Activated naive CD8-positive, alpha-beta T cell treated with anti-CD3 and anti-CD28 coated beads, Interleukin-2, amount 50 U/mL, for 24 hours (primary cell): ENCODE measurements around the gene OAS2.

Experiments used
- ATAC-seq: fragments of 150-1000 bp; cut with Tn5 transposase; one replicate; pipeline ENCODE4 v1.10.0; 2021
- DNase-seq: peaks from one replicate; pipeline ENCODE4 v3.0.0; 2021
- H3K27ac Mint-ChIP-seq: one replicate; pipeline ENCODE4 v1.8.0; 2021; ENCODE audit warnings: mild to moderate bottlenecking, mixed read lengths
- H3K27me3 Mint-ChIP-seq: one replicate; pipeline ENCODE4 v1.8.0; 2021; ENCODE audit warnings: mixed read lengths
- H3K36me3 Mint-ChIP-seq: one replicate; pipeline ENCODE4 v1.8.0; 2021; ENCODE audit warnings: low read depth, mixed read lengths
- H3K4me1 Mint-ChIP-seq: one replicate; pipeline ENCODE4 v1.8.0; 2021; ENCODE audit warnings: mixed read lengths
- H3K4me3 Mint-ChIP-seq: one replicate; pipeline ENCODE4 v1.8.0; 2021; ENCODE audit warnings: mild to moderate bottlenecking, moderate library complexity, mixed read lengths
- H3K9me3 Mint-ChIP-seq: one replicate; pipeline ENCODE4 v1.8.0; 2021; ENCODE audit warnings: mixed read lengths

OAS2 gene, protein sequence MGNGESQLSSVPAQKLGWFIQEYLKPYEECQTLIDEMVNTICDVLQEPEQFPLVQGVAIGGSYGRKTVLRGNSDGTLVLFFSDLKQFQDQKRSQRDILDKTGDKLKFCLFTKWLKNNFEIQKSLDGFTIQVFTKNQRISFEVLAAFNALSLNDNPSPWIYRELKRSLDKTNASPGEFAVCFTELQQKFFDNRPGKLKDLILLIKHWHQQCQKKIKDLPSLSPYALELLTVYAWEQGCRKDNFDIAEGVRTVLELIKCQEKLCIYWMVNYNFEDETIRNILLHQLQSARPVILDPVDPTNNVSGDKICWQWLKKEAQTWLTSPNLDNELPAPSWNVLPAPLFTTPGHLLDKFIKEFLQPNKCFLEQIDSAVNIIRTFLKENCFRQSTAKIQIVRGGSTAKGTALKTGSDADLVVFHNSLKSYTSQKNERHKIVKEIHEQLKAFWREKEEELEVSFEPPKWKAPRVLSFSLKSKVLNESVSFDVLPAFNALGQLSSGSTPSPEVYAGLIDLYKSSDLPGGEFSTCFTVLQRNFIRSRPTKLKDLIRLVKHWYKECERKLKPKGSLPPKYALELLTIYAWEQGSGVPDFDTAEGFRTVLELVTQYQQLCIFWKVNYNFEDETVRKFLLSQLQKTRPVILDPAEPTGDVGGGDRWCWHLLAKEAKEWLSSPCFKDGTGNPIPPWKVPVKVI

GRCh38 chr12:112978163-112979040 lies at the start of gene OAS2:
OAS2 (plus strand) TSS chr12:112978519; CDS start chr12:112978609, 90 bp downstream.
- Mint-ChIP-seq H3K9me3 (peaks cover 11% of the 10 kb centered on the region), H3K36me3 (peaks cover 29% of the 10 kb centered on the region), H3K4me1 (peaks cover 39% of the 10 kb centered on the region), H3K4me3 (peak within 1 kb of the TSS; percentile 83), H3K27me3 (no peaks in the 10 kb centered on the region), H3K27ac (peak within 1 kb of the TSS; percentile 94)
- DNase-seq (peak; percentile 77), ATAC-seq (peak; percentile 96)

- no peak overlapping the region for H3K4me3 Mint-ChIP-seq
- no peaks in the 10 kb centered on the region for H3K9me3 Mint-ChIP-seq
- H3K27me3 Mint-ChIP-seq: no peaks in the 10 kb centered on the region
- DNase-seq (no peak), ATAC-seq (no peak)
- peaks cover 3% of the 10 kb centered on the region for H3K4me1 Mint-ChIP-seq
- no peak overlapping the region for H3K27ac Mint-ChIP-seq
- H3K36me3 Mint-ChIP-seq: no peaks in the 10 kb centered on the region
Observed at GRCh38 chr12:112928978-112929377, 49.3 kb upstream of the OAS2 start.

- H3K27me3 Mint-ChIP-seq: no peaks in the 10 kb centered on the region
- no peaks in the 10 kb centered on the region for H3K36me3 Mint-ChIP-seq
- ATAC-seq (no peak), DNase-seq (no peak)
- no peaks in the 10 kb centered on the region for H3K9me3 Mint-ChIP-seq
- H3K4me3 Mint-ChIP-seq: no peak overlapping the region
- peaks cover 6% of the 10 kb centered on the region for H3K4me1 Mint-ChIP-seq
- no peak overlapping the region for H3K27ac Mint-ChIP-seq
Observed at GRCh38 chr12:112929715-112930114, 48.6 kb upstream of the OAS2 start.

GRCh38 chr12:112930350-112930749 lies 48.0 kb upstream of the OAS2 start:
- H3K27ac Mint-ChIP-seq: no peak overlapping the region

DNA sequence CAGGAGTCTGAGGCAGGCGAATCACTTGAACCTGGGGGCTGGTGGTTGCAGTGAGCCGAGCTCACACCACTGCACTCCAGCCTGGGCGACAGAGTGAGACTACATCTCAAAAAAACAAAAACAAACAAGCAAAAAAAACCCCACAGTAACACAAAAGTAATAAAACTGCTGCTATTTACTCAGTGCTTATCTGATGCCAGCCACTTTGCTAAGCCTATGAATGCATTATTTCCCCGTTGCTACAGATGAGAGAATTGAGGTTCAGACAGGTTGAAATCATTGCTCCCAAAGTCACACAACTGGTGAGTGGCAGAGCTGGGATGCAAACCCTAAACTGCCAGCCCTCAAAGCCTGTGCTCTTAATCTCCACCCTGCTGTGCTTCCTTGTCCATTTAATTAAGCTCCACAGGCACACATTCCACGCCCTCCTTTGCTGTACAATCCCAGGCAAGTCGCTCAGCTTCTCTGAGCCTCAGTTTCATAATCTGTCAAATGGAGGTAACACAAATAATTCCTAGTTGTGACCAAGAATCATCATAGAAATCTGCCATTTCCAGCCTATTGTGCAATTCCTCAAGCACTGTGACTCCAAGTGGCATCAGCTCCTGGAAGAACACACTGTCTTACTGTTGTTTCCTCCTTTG lies 45.7 kb upstream of the OAS2 start:
- Mint-ChIP-seq H3K36me3 (no peaks in the 10 kb centered on the region), H3K27me3 (no peaks in the 10 kb centered on the region), H3K9me3 (no peaks in the 10 kb centered on the region), H3K27ac (no peak overlapping the region), H3K4me1 (peaks cover 9% of the 10 kb centered on the region), H3K4me3 (no peak overlapping the region)
- ATAC-seq: no peak
- DNase-seq: no peak

More at GRCh38 chr12:112930350-112930749, 48.0 kb upstream of the OAS2 start:
- H3K9me3 Mint-ChIP-seq: no peaks in the 10 kb centered on the region
- no peaks in the 10 kb centered on the region for H3K36me3 Mint-ChIP-seq
- H3K4me1 Mint-ChIP-seq: peaks cover 8% of the 10 kb centered on the region
- ATAC-seq (no peak), DNase-seq (no peak)
- H3K27me3 Mint-ChIP-seq: no peaks in the 10 kb centered on the region
- no peak overlapping the region for H3K4me3 Mint-ChIP-seq

GRCh38 chr12:112933129-112933505 lies 45.2 kb upstream of the OAS2 start:
- H3K27ac Mint-ChIP-seq: no peak overlapping the region
- H3K9me3 Mint-ChIP-seq: no peaks in the 10 kb centered on the region
- ATAC-seq: no peak
- H3K4me3 Mint-ChIP-seq: no peak overlapping the region
- H3K36me3 Mint-ChIP-seq: no peaks in the 10 kb centered on the region
- no peaks in the 10 kb centered on the region for H3K27me3 Mint-ChIP-seq
- no peak for DNase-seq
- H3K4me1 Mint-ChIP-seq: peaks cover 14% of the 10 kb centered on the region

DNA sequence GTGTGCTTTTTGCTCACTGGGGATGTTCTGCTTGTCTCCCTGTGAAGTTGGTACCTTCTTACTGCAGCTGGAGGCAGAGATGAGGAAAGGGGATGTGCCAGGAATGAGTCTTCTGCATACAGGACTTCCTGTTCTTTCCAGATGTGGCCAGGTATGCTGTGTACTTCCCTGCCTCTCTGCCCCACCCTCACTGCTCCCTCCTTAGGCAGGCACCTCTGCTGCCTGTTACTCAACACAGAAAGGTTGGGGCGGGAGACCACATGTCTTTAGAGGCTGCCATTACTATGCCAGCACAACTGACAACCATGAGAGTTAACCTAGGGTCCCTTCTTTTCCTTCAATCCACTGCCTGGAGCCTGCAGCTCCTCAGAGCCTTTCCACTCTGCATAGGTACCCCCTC lies 42.1 kb upstream of the OAS2 start:
- no peak for ATAC-seq
- no peaks in the 10 kb centered on the region for H3K36me3 Mint-ChIP-seq
- H3K9me3 Mint-ChIP-seq: no peaks in the 10 kb centered on the region
- peaks cover 33% of the 10 kb centered on the region for H3K4me1 Mint-ChIP-seq
- no peak for DNase-seq
- no peak overlapping the region for H3K4me3 Mint-ChIP-seq
- no peaks in the 10 kb centered on the region for H3K27me3 Mint-ChIP-seq
- no peak overlapping the region for H3K27ac Mint-ChIP-seq

DNA sequence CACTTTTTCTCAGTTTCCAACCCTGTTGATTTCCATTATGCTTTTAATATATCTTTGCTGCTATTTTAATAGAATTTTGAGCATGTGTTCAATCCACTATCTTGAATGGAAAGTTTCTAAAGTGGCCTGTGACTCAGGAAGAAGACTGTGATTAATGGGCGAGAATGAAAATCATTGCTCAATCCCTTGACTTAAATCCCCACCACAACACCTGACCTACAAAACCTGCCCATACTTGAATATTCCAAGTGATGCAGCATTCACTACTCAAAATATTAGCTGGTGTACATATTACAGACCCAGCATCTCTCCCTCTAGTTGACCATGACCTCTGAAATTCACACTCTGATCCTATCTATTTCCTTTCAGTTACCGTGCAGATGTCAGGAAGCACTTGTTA lies 41.4 kb upstream of the OAS2 start:
- ATAC-seq (no peak), DNase-seq (no peak)
- Mint-ChIP-seq H3K4me1 (peaks cover 33% of the 10 kb centered on the region), H3K36me3 (no peaks in the 10 kb centered on the region), H3K27me3 (no peaks in the 10 kb centered on the region), H3K27ac (peak overlapping the region; percentile 18), H3K4me3 (no peak overlapping the region), H3K9me3 (no peaks in the 10 kb centered on the region)

DNA sequence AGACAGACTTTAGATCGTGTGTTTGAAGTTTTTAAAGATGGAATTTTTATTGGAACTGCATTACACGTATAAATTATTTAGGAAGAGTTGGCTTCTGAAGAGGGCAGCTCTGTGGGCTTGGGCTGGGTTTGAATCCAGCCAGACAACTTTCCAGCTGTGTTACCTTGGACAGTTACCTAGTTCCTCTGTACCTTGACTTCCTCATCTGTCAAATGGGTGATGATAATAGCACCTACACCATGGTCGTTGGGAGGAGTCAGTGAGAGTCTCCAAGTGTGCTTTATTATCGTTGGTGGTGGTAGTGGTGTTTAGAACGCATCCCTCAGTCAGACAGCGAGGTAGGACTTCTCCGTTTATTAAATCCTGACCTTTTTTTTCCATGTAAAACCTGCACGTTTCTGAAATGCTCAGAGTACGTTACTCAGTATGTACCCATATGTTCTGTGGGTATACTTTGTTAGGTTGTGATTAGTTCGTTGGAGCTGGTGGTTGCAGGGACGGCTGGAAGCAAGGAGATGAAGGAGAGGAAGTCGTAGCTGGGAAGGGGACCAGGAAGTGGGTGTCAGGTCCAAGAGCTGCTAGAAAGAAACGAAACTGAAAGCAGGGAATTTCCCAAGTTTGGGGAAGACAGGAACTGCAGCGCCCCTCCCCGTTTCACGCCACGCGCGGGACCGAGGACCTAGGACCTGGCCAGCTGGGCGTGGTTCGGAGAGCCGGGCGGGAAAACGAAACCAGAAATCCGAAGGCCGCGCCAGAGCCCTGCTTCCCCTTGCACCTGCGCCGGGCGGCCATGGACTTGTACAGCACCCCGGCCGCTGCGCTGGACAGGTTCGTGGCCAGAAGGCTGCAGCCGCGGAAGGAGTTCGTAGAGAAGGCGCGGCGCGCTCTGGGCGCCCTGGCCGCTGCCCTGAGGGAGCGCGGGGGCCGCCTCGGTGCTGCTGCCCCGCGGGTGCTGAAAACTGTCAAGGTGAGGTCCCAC lies 40.3 kb upstream of the OAS2 start, which contains the start of gene OAS3:
Gene OAS3, plus strand, starts transcription at position 734 of the 979 bp plus-strand sequence. Its CDS starts 57 bp downstream, at position 791.
- H3K9me3 Mint-ChIP-seq: no peaks in the 10 kb centered on the region
- no peaks in the 10 kb centered on the region for H3K27me3 Mint-ChIP-seq
- DNase-seq (peak; percentile 66), ATAC-seq (peak; percentile 56)
- peak within 1 kb of the TSS; percentile 89 for H3K27ac Mint-ChIP-seq
- H3K4me3 Mint-ChIP-seq: peak within 1 kb of the TSS; percentile 93
- peaks cover 33% of the 10 kb centered on the region for H3K4me1 Mint-ChIP-seq
- H3K36me3 Mint-ChIP-seq: no peaks in the 10 kb centered on the region

DNA sequence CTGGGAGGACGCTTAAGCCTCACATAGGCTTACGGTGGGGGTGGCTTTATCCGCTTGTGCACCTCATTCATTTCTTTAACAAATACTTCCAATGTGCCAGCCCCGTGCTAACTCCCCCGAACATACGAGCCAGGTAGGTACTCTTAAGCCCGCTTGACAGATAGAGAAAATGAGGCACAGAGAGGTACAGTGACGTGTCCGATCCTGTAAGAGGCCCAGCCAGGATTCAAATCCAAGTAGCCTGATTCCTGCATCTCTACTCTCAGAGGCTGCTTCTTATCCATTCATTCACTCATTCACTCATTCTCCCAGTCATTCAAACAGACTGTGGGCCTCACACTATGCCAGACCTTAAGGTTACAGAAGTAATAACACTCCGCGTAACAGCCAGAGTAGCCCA lies 39.6 kb upstream of the OAS2 start:
- Mint-ChIP-seq H3K4me3 (peak overlapping the region; percentile 93), H3K27ac (peak overlapping the region; percentile 89), H3K27me3 (no peaks in the 10 kb centered on the region), H3K36me3 (no peaks in the 10 kb centered on the region), H3K4me1 (peaks cover 33% of the 10 kb centered on the region), H3K9me3 (no peaks in the 10 kb centered on the region)
- DNase-seq (no peak), ATAC-seq (no peak)

- Mint-ChIP-seq H3K36me3 (peaks cover 6% of the 10 kb centered on the region), H3K27me3 (no peaks in the 10 kb centered on the region), H3K9me3 (no peaks in the 10 kb centered on the region), H3K4me3 (peak overlapping the region; percentile 93), H3K4me1 (peaks cover 28% of the 10 kb centered on the region), H3K27ac (peak overlapping the region; percentile 33)
- ATAC-seq: peak; percentile 30
- DNase-seq: peak; percentile 13
Observed at GRCh38 chr12:112939761-112940381, 38.4 kb upstream of the OAS2 start.

- peaks cover 28% of the 10 kb centered on the region for H3K4me1 Mint-ChIP-seq
Observed at GRCh38 chr12:112941528-112942335, 36.6 kb upstream of the OAS2 start.

More at GRCh38 chr12:112941528-112942335, 36.6 kb upstream of the OAS2 start:
- H3K9me3 Mint-ChIP-seq: no peaks in the 10 kb centered on the region
- peaks cover 8% of the 10 kb centered on the region for H3K36me3 Mint-ChIP-seq
- ATAC-seq: no peak
- no peak overlapping the region for H3K4me3 Mint-ChIP-seq
- H3K27ac Mint-ChIP-seq: no peak overlapping the region
- DNase-seq: no peak
- H3K27me3 Mint-ChIP-seq: no peaks in the 10 kb centered on the region
